ENCODE data around the gene ARMC5. TPM values are rescaled to one million over a fixed set of nuclear protein-coding genes. Genes with fewer than 3 reads are reported as not detected.
"Not testable (repeated sequence)": the region's sequence is repeated elsewhere in the genome, so short reads cannot be mapped to it uniquely, and the experiment has no call there.

ARMC5 gene
- total RNA-seq, 1 experiment from 2014 or later: 11.3 TPM

- no peak for TF ChIP-seq ERG (CRISPR knock-in tag; IDR thresholded peaks at IDR 0.05)
- no peak for TF ChIP-seq NR1H2 (CRISPR knock-in tag; IDR thresholded peaks at IDR 0.05)
- no peak for TF ChIP-seq SP1 (CRISPR knock-in tag; conservative IDR thresholded peaks at IDR 0.05)
- TF ChIP-seq IRF1 (CRISPR knock-in tag; IDR thresholded peaks at IDR 0.05): no peak
- TF ChIP-seq SMAD4 (CRISPR knock-in tag; IDR thresholded peaks at IDR 0.05): no peak
- TF ChIP-seq KAT7 (CRISPR knock-in tag; IDR thresholded peaks at IDR 0.05; ENCODE audit: borderline replicate concordance): no peak
- no peak for TF ChIP-seq NR3C1 (CRISPR knock-in tag; conservative IDR thresholded peaks at IDR 0.05; ENCODE audit: low read depth)
- TF ChIP-seq NR2C2 (CRISPR knock-in tag; IDR thresholded peaks at IDR 0.05): no peak
- TF ChIP-seq CREM (CRISPR knock-in tag; IDR thresholded peaks at IDR 0.05): no peak
Measured at GRCh38 chr16:31440516-31441184, 18.7 kb upstream of the ARMC5 start (continued).

- TF ChIP-seq ZNF138 (CRISPR knock-in tag; conservative IDR thresholded peaks at IDR 0.05): no peak
- no peak for TF ChIP-seq MXD4 (CRISPR knock-in tag; IDR thresholded peaks at IDR 0.05; ENCODE audit: borderline replicate concordance)
- no peak for TF ChIP-seq ZNF512 (CRISPR knock-in tag; IDR thresholded peaks at IDR 0.05; ENCODE audit: borderline replicate concordance)
- TF ChIP-seq ZNF219 (CRISPR knock-in tag; IDR thresholded peaks at IDR 0.05; ENCODE audit: borderline replicate concordance): no peak
- TF ChIP-seq ERG (CRISPR knock-in tag; IDR thresholded peaks at IDR 0.05): no peak
- no peak for TF ChIP-seq ZNF532 (CRISPR knock-in tag; IDR thresholded peaks at IDR 0.05; ENCODE audit: borderline replicate concordance)
- TF ChIP-seq FOXP4 (CRISPR knock-in tag; IDR thresholded peaks at IDR 0.05): no peak
- Mint-ChIP-seq H3K4me3 (peak overlapping the region; percentile 79), H3K27me3 (ENCODE audit: low read depth) (peaks cover 5% of the 10 kb centered on the region), H3K27ac (no peak overlapping the region), H3K4me1 (no peaks in the 10 kb centered on the region; the same call in 1 of the 2 replicates), H3K9me3 (no peaks in the 10 kb centered on the region), H3K36me3 (no peaks in the 10 kb centered on the region)
- ChIA-PET POLR2A (interaction anchor here (1.0 to 1.3 kb wide), 2 partner anchors 15 to 17 kb away, joined by 3 to 6 read pairs; partner anchors contain the start of gene ARMC5), CTCF (interaction anchor here (0.6 to 2.5 kb wide), 16 partner anchors 10 to 1668 kb away, joined by 3 to 20 read pairs (median 6); partner anchors contain the start of genes HSD3B7, KAT8, PYCARD and PYDC1)
- ATAC-seq (no peak), DNase-seq (ENCODE audit: low spot score) (no peak)
Measured at GRCh38 chr16:31441956-31442355, 17.3 kb upstream of the ARMC5 start.

GRCh38 chr16:31445931-31446330, 13.4 kb upstream of the ARMC5 start:
- H3K27me3 Mint-ChIP-seq (ENCODE audit: low read depth); H3K27ac Mint-ChIP-seq; H3K36me3 Mint-ChIP-seq; H3K4me3 Mint-ChIP-seq; DNase-seq (ENCODE audit: low spot score); H3K9me3 Mint-ChIP-seq; ATAC-seq; H3K4me1 Mint-ChIP-seq: not testable (repeated sequence)
- ChIA-PET CTCF (interaction anchor here (0.8 kb wide), 1 partner anchor 14 kb away, joined by 3 read pairs; the partner anchor contains the start of gene ARMC5), POLR2A (interaction anchor here (0.7 kb wide), 1 partner anchor 403 kb away, joined by 3 read pairs; no protein-coding TSS in a partner anchor)
